Forelimb muscle (tissue), 1 donor: ENCODE measurements around the gene PROK1. TPM values are rescaled to one million over a fixed set of nuclear protein-coding genes. Genes with fewer than 3 reads are reported as not detected.
A peak's percentile ranks its signal among the peaks of the same experiment; 100 is the strongest.
"Not testable (repeated sequence)": the region's sequence is repeated elsewhere in the genome, so short reads cannot be mapped to it uniquely, and the experiment has no call there.

Experiments
- DNase-seq: peaks from one replicate; pipeline ENCODE4 v3.0.0-alpha.2; 2013; ENCODE audit warnings: low read depth
- polyA plus RNA-seq: library from polyadenylated mRNA; unstranded; fragments of 120-200 nt; gene quantifications from one replicate; pipeline ENCODE4 v1.2.1, GENCODE V29; 2013; ENCODE audit not compliant: insufficient read length

PROK1 gene
- polyA plus RNA-seq, 1 donor: not detected

DNA sequence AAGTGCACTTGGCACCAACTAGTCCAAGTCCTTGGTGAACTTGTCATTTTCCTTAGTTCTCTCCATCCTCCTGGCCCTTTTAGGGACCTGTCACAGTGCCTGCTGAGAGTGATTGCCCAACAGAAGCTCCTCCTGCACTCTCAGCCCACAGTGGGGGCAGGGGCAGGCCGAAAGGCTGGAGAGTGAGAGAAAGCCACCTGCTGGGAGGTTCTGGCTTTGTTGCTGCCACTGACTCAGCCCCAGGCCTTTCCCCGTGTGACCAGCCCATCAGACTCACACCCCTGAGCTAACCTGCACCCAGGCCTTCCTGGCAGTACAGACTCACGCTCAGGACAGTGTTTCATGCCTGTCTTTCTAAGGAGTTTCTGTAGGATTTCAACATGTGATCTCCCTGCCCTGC, 17.1 kb upstream of the PROK1 start:
- DNase-seq: no peak

DNA sequence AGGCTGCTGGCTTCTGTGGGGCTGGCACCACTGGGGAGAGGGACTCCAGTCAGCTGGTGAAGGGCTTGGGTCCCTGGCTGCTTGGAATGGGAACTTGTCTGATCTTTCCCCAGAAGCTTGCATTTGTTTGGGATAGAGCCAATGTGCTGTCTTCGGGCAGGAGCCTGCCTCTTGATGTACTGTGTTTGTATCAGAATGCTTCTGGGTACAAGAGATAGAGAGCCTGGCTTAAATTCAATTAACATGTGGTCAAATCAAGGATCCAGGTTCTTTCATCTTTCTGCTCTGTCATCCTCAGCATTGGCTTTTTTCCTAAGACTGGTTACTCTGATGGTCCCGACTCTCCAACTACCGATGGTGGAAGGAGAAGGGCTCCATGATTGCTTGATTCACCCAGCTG, 16.0 kb upstream of the PROK1 start:
- no peak for DNase-seq

DNA sequence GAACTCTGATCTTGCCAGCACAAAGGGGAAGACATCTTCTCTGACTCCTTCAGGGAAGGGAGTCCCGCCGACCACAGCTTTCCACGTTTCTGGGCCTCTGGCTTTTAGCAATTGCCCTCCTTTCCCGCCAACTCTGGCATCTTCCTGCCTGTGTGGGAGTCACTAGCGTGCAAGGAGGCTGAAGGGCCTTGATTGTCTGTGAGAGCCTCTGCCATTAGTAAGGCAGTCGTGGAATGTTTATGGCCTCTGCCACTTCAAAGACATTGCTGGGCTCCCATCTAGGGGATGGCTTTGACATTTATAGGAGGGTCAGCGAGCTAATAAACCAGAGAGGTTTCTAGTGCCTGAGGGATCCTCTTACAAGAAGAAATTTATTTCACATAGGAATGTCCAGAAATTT, 14.3 kb upstream of the PROK1 start:
- no peak for DNase-seq

DNA sequence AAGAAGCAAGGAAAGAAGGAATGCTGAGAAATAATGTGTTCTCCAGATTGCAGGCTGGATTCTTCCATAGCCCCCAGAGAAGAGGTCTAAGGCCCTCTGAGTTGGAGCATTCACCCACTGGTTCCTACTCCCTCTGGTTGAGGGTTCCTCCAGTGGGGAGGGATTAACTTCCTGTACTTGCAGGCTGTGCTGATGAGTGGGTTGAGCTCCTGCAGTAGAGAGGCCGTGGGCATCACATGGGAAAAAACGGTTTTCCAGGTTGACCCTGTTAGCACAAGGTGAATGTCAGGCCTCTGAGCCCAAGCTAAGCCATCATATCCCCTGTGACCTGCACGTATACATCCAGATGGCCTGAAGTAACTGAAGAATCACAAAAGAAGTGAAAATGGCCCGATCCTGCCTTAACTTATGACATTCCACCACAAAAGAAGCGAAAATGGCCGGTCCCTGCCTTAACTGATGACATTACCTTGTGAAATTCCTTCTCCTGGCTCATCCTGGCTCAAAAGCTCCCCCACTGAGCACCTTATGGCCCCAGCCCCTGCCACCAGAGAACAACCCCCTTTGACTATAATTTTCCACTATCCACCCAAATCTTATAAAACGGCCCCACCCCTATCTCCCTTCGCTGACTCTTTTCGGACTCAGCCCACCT, 13.2 kb upstream of the PROK1 start:
- DNase-seq: not testable (repeated sequence)

DNA sequence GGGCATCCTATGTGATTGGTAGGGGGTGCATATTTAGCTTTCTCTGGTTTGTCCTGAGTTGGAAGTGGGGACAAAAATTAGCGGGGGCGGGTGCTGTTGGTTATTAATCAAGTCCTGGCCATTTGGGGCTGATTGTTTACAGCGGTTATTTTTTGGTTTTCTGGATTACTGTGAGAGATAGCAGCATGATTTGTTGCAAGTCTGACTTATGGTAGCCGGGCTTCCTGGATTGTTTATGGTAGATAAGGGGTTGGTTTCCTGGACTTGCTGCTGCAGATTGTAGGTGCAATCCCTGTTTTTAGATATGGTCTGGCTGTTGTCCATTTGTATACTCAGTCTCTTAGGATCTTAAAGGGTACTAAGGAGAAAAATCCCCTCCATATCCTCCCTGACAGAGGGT, 12.1 kb upstream of the PROK1 start:
- DNase-seq: no peak

DNA sequence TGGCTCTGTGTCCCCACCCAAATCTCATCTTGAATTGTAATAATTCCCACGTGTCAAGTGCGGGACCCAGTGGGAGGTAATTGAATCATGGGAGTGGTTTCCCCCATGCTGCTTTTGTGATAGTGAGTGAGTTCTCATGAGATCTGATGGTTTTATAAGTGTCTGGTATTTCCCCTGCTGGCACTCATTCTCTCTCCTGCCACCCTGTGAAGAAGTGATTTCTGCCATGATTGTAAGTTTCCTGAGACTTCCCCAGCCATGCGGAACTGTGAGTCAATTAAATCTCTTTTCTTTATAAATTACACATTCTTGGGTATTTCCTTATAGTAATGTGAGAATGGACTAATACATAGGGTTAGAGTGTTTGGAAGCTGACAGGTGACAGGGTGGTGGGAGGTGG, 11.1 kb upstream of the PROK1 start:
- DNase-seq: not testable (repeated sequence)

DNA sequence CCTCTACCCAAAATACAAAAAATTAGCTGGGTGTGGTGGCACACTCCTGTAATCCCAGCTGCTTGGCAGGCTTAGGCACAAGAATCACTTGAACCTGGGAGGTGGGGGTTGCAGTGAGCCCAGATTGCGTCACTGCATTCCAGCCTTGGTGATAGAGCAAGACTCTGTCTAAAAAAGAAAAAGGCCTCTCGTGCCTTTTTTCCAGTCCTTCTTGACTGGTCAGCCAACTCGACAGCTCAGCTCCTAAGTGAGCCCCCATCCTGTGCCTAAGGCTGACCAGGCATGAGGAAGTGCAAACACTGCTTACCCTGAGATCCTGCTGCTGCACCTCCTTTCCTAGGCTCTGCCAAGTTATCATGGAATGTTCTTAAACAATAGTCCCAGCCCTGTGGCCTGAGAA, 10.1 kb upstream of the PROK1 start:
- DNase-seq: no peak

DNA sequence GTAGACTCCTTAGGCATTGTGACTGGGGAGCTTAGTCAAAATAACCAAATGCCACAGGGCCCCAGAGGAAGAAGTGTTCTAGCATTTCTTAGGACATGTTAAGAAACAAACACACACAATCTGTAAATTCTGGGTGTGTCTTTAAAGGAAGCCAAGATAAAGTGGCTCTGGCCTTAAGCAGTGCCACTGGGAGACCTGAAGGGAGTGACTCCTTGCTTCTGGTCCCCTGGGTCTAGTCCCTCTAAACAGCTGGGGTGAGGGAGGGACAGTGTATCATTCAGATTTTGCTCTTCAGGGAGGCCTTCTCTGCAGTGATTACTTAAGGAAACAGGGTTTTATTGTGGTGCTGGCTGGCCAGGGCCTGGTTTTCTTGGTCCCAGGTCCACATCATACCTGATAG, 9.1 kb upstream of the PROK1 start:
- no peak for DNase-seq

DNA sequence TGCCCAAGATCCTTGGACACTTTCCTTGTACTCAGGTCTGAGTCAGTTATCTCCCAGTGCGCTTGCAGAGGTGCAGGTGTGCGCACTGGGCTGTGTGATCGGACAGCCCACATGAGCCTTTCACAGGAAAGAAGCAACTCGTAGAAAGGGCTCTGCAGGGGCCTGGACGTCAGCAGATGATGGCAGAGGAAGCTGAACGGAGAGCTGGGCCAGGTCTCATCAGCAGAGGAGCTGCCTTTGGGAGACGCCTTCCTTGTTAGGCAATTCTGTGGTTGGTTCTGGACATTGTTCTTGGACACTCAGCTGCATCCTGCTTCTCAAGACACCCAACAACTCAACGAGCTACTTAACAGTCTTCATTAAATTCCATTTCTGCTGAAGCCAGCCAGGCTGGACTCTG, 7.5 kb upstream of the PROK1 start:
- DNase-seq: no peak

DNA sequence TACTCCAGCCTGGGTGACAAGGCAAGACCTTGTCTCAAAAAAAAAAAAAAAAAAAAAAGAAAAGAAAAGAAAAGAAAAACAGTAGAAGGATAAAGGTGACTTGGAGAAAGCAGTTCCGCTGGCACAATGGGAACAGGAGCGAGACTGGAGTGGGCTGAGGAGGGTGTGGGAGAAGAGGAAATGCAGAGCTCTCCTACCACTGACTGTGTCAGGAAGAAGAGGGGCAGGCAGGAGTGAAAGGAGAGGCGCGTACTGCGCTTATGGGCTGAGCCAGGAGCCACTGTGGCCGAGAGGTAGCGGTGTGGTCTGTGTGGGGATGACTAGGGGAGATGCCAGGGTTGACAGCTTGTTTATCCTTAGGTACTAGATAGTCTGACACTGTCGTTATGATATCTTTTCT, 6.4 kb upstream of the PROK1 start:
- no peak for DNase-seq

DNA sequence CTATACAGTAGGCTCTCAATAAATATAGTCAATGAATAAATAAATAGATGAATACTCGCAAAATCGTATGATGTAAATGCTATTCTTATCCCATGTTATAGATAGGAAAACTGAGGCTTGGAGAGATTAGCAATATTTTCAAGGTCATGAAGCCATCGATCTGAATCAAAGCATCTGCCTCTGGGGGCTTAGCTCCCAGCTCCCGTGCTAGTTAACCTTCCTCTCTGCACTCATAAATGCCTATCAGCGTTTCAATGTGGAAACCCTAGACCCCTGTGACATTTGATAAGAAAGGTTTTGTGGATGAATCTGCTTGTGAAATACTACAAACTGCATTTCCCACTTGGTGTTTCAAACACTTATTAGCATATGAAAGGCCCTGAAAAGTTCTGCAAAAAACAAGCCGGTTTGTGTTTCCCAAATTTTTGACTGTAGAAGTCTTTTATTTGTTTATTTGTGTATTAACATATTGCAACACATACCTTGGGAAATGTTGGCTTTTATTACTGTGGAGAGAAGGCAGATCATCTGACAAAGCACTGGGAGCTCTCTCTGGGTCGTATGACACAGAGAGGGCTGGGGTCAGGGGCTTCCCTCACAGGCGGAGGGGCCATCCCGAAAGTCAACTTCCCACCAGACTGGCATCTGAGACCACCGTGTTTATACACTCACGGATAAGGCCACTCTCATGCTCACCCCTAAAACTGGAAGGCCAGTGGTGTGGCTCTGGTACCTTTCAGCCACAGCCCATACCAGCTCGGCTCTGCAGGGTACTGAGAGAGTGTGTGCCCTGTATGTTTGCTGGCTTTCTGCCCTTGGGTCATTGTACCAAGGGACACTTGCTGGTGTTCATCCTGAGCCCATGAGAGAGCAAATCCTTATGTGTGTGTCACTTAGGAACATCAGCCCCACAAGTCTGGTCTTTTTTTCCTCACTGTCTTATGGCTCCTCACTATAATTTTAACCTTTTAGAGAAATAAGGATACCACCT, 993 bp upstream of the PROK1 start:
- DNase-seq: no peak

DNA sequence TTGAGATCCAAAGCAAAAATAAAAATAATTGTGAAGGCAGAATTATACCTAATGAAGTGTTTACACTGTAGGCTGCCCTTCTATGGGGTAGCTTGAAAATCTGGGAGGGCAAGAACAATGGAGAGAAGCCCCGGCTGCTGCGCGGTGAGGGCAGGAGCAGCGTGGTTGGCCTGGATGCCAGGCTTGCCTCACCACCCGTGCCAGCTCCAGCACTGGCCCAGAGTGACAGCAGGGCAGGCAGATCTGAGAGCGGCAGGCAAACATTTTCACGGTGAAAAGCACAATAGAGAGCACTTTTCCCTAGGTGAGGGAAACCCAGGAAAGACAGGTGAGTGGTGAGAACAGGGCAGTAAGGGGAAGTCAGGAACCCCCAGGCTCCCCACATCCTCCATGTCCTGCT, 1.4 kb downstream of the PROK1 start:
- no peak for DNase-seq

DNA sequence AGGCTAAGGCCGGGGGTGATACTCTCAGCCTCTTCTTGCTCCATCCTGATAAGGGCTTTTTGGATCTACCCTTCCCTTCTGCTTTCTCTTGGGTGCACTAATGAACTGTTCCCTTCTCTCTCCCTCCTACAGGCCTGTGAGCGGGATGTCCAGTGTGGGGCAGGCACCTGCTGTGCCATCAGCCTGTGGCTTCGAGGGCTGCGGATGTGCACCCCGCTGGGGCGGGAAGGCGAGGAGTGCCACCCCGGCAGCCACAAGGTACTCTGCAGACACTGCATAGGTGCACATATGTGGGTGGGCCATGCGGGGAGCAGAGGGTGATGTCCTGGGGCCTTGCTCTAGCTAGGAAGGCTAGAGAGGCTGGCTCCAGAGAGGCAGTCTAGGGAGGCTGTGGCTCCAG, 2.9 kb downstream of the PROK1 start:
- DNase-seq: no peak

DNA sequence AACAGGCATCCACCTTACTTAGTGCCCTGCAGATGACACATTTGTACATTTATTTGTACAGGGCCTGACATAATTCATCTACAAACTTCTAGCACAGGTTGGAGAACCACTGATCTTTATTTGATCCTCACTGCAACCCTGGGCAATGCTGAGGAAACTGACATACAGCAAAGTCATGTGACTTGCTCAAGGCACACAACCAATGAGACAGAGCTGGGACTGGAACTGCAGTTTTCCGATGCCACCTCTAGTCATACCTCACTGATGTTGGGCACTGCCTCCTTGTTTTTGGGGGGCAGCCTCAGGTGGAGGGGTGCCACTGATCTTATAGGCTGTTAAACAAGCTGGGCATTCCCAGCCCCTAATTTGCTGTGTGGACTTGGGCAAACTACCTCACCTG, 3.4 kb downstream of the PROK1 start:
- no peak for DNase-seq

DNA sequence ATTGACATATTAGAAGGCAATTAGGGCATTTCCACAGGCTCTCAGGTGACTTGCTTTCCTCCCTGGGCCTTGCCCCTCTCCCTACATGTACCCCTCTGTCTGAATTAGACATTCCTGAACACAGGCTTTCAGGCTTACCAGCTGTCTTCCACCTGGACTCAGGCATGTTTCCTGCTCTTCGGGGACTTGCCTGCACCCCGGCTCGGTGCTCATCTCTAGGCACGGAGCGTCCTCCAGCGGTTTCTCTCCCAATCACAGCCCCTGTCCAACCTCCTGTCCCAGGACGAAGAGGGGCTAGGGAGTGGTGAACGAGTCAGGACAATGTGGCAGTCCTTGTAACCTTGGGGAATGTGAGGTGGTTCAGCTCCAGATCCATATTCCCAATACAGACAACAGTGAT, 4.2 kb downstream of the PROK1 start:
- no peak for DNase-seq

DNA sequence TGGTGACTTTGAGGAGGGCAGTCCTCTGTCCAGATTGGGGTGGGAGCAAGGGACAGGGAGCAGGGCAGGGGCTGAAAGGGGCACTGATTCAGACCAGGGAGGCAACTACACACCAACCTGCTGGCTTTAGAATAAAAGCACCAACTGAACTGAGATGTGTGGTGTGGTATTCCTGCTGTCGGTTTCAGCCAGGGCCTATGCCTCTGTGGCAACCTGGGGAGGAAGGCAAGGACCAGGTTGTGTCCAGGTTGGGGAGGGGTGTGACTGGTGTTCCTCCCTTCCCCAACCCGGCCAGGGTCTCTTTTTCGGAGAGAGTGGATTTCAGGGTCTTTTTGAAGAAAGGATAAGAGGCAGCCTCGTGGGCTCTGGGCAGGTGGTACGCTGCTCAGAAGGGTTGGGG, 6.3 kb downstream of the PROK1 start:
- DNase-seq: no peak

DNA sequence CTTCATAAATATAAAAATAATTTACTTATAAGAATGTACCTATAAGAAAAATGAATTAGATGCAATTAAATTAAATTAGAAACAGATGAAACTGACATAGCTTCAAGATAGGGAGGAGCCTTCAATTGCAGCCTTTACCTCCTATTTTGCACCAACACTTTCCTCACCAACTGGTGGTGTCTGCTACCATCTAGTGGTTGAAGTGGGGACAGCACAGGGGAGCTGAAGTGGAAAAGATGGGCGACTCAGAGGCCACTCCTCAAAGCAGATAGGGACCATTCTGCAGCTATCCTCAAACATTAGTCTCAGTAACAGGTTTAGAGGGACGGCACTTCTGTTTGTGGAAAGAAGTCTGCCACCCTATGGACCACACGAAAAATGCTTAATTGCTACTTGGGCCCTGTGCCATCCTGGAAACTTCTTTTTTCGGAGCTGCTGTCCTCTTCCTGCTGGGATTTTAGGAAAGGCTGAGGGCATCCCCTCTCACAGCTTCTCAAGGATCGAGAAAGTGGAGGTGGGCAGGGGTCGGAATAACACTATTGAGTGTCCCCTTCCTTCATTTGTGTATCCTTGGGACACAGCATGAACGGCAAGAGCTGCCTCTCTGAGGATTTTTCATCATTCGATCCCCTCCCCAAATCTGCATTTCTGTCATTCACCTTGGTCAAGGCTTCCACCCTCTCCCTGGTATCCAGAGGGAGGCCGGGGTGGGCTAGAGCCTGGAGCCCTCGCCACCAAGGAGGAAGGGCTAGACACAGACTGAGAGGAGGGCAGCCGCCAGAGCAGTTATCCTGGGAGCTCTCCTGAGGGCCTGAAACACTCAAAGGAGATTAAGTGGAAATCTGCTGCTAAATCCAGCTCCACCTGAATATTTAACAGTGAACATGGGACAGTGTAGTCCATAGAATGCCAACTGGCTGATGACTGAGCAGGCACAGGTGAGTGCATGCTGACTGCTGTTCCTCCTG, 9.6 kb downstream of the PROK1 start:
- peak; percentile 48 for DNase-seq

DNA sequence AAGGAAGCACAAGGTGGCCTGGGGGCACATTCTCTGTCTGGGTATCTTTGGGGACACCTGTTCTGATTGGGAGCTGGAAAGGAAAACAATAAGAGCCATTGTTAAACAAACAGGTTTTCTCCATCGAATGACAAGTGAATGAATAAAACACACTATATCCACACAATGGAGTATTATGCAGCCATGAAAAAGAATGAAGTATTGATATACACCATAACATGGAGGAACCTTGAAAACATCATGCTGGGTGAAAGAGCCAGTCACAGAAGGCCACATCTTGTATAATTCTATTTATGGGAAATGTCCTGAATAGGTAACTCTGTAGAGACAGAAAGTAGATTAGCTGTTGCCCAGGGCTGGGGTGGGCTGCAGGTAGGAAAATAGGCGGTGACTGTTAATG, 11.1 kb downstream of the PROK1 start:
- no peak for DNase-seq

DNA sequence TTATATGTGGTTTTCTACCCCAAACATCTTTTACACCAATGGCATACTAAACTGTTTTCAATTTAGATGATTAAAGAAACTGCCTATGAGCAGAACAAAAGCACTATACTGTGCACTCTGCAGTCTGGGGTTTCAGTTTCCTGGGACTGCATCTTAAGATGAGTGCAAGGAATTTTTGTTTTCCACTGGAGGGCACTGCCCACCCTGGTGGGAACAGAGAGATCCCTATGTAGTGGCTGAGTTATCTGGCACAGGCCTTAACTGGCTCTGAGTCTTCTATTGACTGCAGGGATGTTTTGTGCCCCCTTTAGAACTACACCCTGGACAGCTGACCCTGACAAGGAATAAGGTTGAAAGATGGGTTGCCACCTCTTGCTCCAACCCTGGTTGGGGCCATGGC, 12.0 kb downstream of the PROK1 start:
- DNase-seq: no peak

DNA sequence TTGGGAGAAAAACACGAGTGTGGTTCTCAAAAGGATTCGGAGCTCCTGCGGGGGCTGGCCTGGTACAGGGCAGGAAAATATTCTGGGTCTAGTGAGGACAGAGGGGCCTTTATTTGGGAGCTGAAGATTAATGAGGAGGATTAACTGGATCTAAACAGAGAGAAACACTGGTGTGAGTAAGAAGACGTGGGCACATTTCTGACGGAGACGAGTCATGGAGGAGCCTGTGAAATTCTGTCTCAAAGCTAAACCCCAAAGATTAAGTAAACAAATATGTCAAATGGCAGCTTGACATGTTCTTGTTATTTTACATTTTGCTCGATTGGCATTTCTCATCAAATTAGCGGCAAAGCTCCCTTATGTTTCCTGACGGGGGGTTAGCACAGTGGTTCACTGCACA, 12.8 kb downstream of the PROK1 start:
- DNase-seq: no peak

DNA sequence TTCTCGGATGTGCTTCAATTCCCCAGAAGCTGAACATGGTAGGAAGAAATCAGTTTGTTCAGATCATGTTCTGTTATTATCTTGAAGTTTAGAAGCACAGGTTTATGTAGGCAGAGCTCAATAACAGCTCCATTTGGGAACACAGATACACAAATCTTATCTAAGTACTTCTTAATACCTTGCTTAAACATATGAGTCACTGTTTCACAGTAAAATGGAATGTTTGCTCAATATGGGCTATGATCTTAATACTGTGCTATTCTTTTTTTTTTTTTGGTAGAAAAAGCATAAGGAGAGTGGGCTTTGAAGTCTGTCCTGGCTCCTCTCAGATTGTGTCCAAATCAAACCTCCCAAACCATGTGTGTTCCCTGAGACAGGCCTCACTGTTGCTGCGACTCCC, 13.4 kb downstream of the PROK1 start:
- no peak for DNase-seq
